Parathyroid adenoma (tissue), 2 donors: ENCODE results near the gene TUBG1.
"Not testable (repeated sequence)": the region's sequence is repeated elsewhere in the genome, so short reads cannot be mapped to it uniquely, and the experiment has no call there.

ENCODE experiments used
- H2AFZ ChIP-seq: fragments of 300-600 bp; sonication (generic); one replicate; pipeline ENCODE4 v1.7.0; 2017; ENCODE audit warnings: antibody characterized with exemption, mild to moderate bottlenecking
- H3K27ac ChIP-seq: fragments of 300-600 bp; sonication (generic); one replicate; pipeline ENCODE4 v1.7.0; 2017
- H3K27me3 ChIP-seq: fragments of 300-600 bp; sonication (generic); one replicate; pipeline ENCODE4 v1.7.0; 2017; ENCODE audit warnings: low read length; ENCODE audit not compliant: control insufficient read depth, insufficient read depth
- H3K36me3 ChIP-seq: fragments of 300-600 bp; sonication (generic); one replicate; pipeline ENCODE4 v1.7.0; 2017; ENCODE audit warnings: low read length; ENCODE audit not compliant: control insufficient read depth, insufficient read depth
- H3K4me1 ChIP-seq: fragments of 300-600 bp; sonication (generic); one replicate; pipeline ENCODE4 v1.7.0; 2017; ENCODE audit warnings: control low read depth
- H3K4me2 ChIP-seq: fragments of 300-600 bp; sonication (generic); one replicate; pipeline ENCODE4 v1.7.0; 2017; ENCODE audit warnings: low read length
- H3K4me3 ChIP-seq: fragments of 300-600 bp; sonication (generic); one replicate; pipeline ENCODE4 v1.7.0; 2017; ENCODE audit warnings: low read depth, low read length
- H3K79me2 ChIP-seq: fragments of 300-600 bp; sonication (generic); one replicate; pipeline ENCODE4 v1.7.0; 2017; ENCODE audit warnings: control low read depth
- H3K9ac ChIP-seq: fragments of 300-600 bp; sonication (generic); one replicate; pipeline ENCODE4 v1.7.0; 2017; ENCODE audit warnings: mild to moderate bottlenecking
- H3K9me3 ChIP-seq: fragments of 300-600 bp; sonication (generic); one replicate; pipeline ENCODE4 v1.7.0; 2017; ENCODE audit warnings: low read length; ENCODE audit not compliant: control insufficient read depth
- CTCF ChIP-seq: fragments of 300-600 bp; sonication (generic); IDR thresholded peaks from one replicate; pipeline ENCODE4 v1.7.0; 2017; ENCODE audit warnings: antibody characterized with exemption, mild to moderate bottlenecking
- donor health status: primary hyperparathyroidism.

Gene TUBG1

GRCh38 chr17:42608305-42609181, 940 bp upstream of the TUBG1 start:
- Histone ChIP-seq H3K4me1 (peaks cover 3% of the 10 kb centered on the region), H3K4me3 (peak overlapping the region; percentile 98), H3K4me2 (peak overlapping the region; percentile 97), H3K27ac (peak overlapping the region; percentile 81), H3K9me3 (no peaks in the 10 kb centered on the region), H2AFZ (peak overlapping the region; percentile 90), H3K9ac (peak overlapping the region; percentile 55), H3K36me3 (no peaks in the 10 kb centered on the region), H3K79me2 (peaks cover 28% of the 10 kb centered on the region), H3K27me3 (no peaks in the 10 kb centered on the region)
- TF ChIP-seq CTCF: no peak

GRCh38 chr17:42609814-42610801, 625 bp downstream of the TUBG1 start:
- H3K4me1 ChIP-seq, H3K27me3 ChIP-seq, H3K36me3 ChIP-seq, H3K9me3 ChIP-seq: not testable (repeated sequence)
- Histone ChIP-seq H2AFZ (peak overlapping the region; percentile 90), H3K4me3 (peak overlapping the region; percentile 98), H3K4me2 (peak overlapping the region; percentile 97), H3K9ac (peak overlapping the region; percentile 39), H3K79me2 (peaks cover 24% of the 10 kb centered on the region), H3K27ac (peak overlapping the region; percentile 50)

- Histone ChIP-seq H3K4me2 (no peak overlapping the region), H3K9ac (no peak overlapping the region), H3K79me2 (peaks cover 6% of the 10 kb centered on the region), H3K27me3 (no peaks in the 10 kb centered on the region), H3K4me3 (no peak overlapping the region), H3K27ac (no peak overlapping the region), H3K9me3 (no peaks in the 10 kb centered on the region), H3K4me1 (peaks cover 3% of the 10 kb centered on the region), H2AFZ (no peak overlapping the region), H3K36me3 (no peaks in the 10 kb centered on the region)
- no peak for TF ChIP-seq CTCF
Measured at GRCh38 chr17:42612013-42612412, 2.5 kb downstream of the TUBG1 start.

GRCh38 chr17:42613699-42614295, 4.3 kb downstream of the TUBG1 start:
- Histone ChIP-seq H2AFZ (no peak overlapping the region), H3K36me3 (no peaks in the 10 kb centered on the region), H3K79me2 (no peaks in the 10 kb centered on the region), H3K9ac (no peak overlapping the region), H3K4me1 (no peaks in the 10 kb centered on the region), H3K27me3 (no peaks in the 10 kb centered on the region), H3K27ac (no peak overlapping the region), H3K9me3 (no peaks in the 10 kb centered on the region), H3K4me2 (no peak overlapping the region), H3K4me3 (no peak overlapping the region)
- TF ChIP-seq CTCF: no peak
